HG03520 (cell line): Measurements from ENCODE around the gene RITA1.

Source experiments
- ATAC-seq: cut with Tn5 transposase; IDR thresholded peaks from one replicate; pipeline ENCODE4 v1.9.1; 2021; ENCODE audit warnings: mild to moderate bottlenecking, moderate library complexity; ENCODE audit not compliant: unreplicated experiment

Gene RITA1

GRCh38 chr12:113226696-113227568, 41.4 kb downstream of the RITA1 start:
- ATAC-seq: no peak

GRCh38 chr12:113227686-113228391, 42.3 kb downstream of the RITA1 start:
- ATAC-seq: no peak

- ATAC-seq: no peak
Observed at GRCh38 chr12:113228394-113229028, 43.0 kb downstream of the RITA1 start.

GRCh38 chr12:113230315-113231234, 45.1 kb downstream of the RITA1 start:
- peak; percentile 14 for ATAC-seq

- no peak for ATAC-seq
Observed at GRCh38 chr12:113231235-113232088, 45.9 kb downstream of the RITA1 start.

GRCh38 chr12:113232089-113232839, 46.7 kb downstream of the RITA1 start:
- no peak for ATAC-seq

GRCh38 chr12:113232840-113233585, 47.5 kb downstream of the RITA1 start:
- ATAC-seq: peak; percentile 67

GRCh38 chr12:113233967-113234366, 48.4 kb downstream of the RITA1 start:
- ATAC-seq: no peak

- no peak for ATAC-seq
Observed at GRCh38 chr12:113234483-113234882, 49.0 kb downstream of the RITA1 start.

GRCh38 chr12:113235976-113236375, 50.5 kb downstream of the RITA1 start:
- no peak for ATAC-seq

GRCh38 chr12:113236539-113237399, 51.2 kb downstream of the RITA1 start:
- no peak for ATAC-seq

GRCh38 chr12:113237748-113238147, 52.2 kb downstream of the RITA1 start:
- no peak for ATAC-seq

- no peak for ATAC-seq
Observed at GRCh38 chr12:113238309-113238708, 52.8 kb downstream of the RITA1 start.

- no peak for ATAC-seq
Observed at GRCh38 chr12:113239288-113239771, 53.8 kb downstream of the RITA1 start.

- no peak for ATAC-seq
Observed at GRCh38 chr12:113239811-113240331, 54.4 kb downstream of the RITA1 start.

- no peak for ATAC-seq
Observed at GRCh38 chr12:113240395-113240794, 54.9 kb downstream of the RITA1 start.
